ENCODE results near the gene GPR150. TPM values are rescaled to one million over a fixed set of nuclear protein-coding genes. Genes with fewer than 3 reads are reported as not detected.

GPR150 gene
- total and polyA plus RNA-seq, 2 of the 4 experiments (the other 2 are of a cell fraction), result under 0.01 to 0.10 TPM

DNA sequence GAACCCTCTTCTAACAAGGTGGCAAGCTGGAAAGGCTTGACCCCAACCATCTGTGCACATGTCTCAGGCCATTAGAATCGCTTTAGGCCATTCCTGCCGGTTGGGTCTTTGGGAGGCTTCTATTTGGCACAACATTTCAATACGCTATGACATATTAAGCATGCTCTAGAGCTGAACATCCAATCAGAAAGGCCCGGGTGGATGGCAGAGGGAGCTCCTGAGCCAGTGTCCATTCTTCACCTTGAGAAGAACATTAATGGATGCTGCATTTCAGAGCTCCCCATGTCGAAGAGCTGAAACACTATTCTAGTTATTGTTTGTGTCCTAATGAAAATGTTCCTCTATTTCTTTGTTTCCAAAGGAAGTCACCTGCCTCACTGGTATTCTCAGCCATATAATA is 50.1 kb downstream of the GPR150 start (continued):
- TF ChIP-seq SMC3 (IDR thresholded peaks at IDR 0.05; ENCODE audit: low read depth, low read length) (no peak), NFE2L2 (IDR thresholded peaks at IDR 0.05; ENCODE audit: low read depth, low read length) (no peak), MXI1 (IDR thresholded peaks at IDR 0.05; ENCODE audit: borderline replicate concordance, low read depth, low read length) (no peak), RAD21 (IDR thresholded peaks at IDR 0.05; ENCODE audit: low read length) (no peak)

DNA sequence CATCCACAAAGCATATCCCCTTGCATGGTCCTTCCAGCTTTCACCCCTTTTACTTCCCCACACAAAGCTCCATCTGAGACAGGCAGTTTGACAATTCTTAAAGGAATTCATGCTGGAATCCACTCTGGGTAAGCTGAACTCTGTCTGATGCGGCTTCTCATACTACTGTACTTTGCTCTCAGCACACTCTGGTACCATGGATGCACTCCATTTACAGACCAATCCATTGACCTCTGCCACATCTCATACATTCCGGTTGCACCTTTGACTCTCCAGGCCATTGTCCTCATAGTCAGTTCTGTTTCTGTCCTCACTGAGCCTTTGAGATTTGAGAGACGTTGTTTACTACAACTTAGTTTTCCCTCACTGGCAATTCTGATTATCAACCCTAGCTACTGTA is 50.7 kb downstream of the GPR150 start:
- Histone ChIP-seq H4K5ac (ENCODE audit: low read depth, low read length) (peak overlapping the region; percentile 65; the same call in 1 of the 2 replicates), H2BK5ac (ENCODE audit: low read depth, low read length, poor library complexity, severe bottlenecking) (peak overlapping the region; percentile 66), H3K4me1 (ENCODE audit: control insufficient read depth, insufficient read depth, low read length) (peaks cover 14% of the 10 kb centered on the region), H3K4me3 (ENCODE audit: insufficient read depth, low read depth, low read length) (no peak overlapping the region), H3K9me1 (ENCODE audit: insufficient read depth, low read length) (peaks cover 4% of the 10 kb centered on the region), H3K9ac (ENCODE audit: low read depth, low read length) (no peak overlapping the region; the same call in 1 of the 2 replicates), H2BK120ac (ENCODE audit: low read depth, low read length) (peak overlapping the region; percentile 49; the same call in 1 of the 2 replicates), H2AFZ (replicated peaks; ENCODE audit: low read length, poor library complexity) (no peak overlapping the region), H2BK15ac (ENCODE audit: low read depth, low read length) (peak overlapping the region; percentile 35; the same call in 1 of the 3 replicates), H4K20me1 (ENCODE audit: insufficient read depth, low read length) (no peaks in the 10 kb centered on the region), H3K27ac (ENCODE audit: insufficient read depth, low read length) (no peak overlapping the region), H3K18ac (ENCODE audit: low read depth, low read length) (peak overlapping the region; percentile 58; the same call in 1 of the 2 replicates), H2AK9ac (replicated peaks; ENCODE audit: low read depth, low read length, poor library complexity) (no peak overlapping the region), H3K14ac (replicated peaks; ENCODE audit: low read depth, low read length) (peak overlapping the region; percentile 63; the same call in 1 of the 2 replicates), H3K23ac (ENCODE audit: low read depth, low read length) (no peak overlapping the region), H2AK5ac (ENCODE audit: low read depth, low read length) (peak overlapping the region; percentile 16; the same call in 1 of the 2 replicates), H4K91ac (ENCODE audit: insufficient read depth, low read depth, low read length) (no peak overlapping the region), H3K79me1 (ENCODE audit: low read depth in 1 of 2, low read length in 2 of 2) (0 out of 4 replicates have a peak, but pooled peaks cover 0 to 4% of the 10 kb centered on the region in 2 experiments), H3K9me3 (ENCODE audit: control insufficient read depth, insufficient read depth, low read length) (no peaks in the 10 kb centered on the region), H3K56ac (ENCODE audit: extremely low read depth, insufficient read depth, low read length) (no peak overlapping the region), H3K27me3 (ENCODE audit: control insufficient read depth, insufficient read depth, low read length) (no peaks in the 10 kb centered on the region), H4K8ac (ENCODE audit: low read depth in 2 of 2, low read length in 2 of 2) (no peak overlapping the region; a peak in 1 of 4 replicates), H3K36me3 (ENCODE audit: control insufficient read depth, insufficient read depth, low read length) (no peaks in the 10 kb centered on the region), H3K4ac (ENCODE audit: low read depth, low read length) (peak overlapping the region; percentile 26), H2BK20ac (ENCODE audit: low read depth, low read length) (0 out of 2 replicates have a peak overlapping the region, but pooled peaks have one; percentile 24), H3K4me2 (ENCODE audit: low read depth, low read length) (no peak overlapping the region)
- intact Hi-C loops (cut with micrococcal nuclease), result no loop called here
- DNase-seq, result peak; percentile 26
- TF ChIP-seq, protein P1, sequence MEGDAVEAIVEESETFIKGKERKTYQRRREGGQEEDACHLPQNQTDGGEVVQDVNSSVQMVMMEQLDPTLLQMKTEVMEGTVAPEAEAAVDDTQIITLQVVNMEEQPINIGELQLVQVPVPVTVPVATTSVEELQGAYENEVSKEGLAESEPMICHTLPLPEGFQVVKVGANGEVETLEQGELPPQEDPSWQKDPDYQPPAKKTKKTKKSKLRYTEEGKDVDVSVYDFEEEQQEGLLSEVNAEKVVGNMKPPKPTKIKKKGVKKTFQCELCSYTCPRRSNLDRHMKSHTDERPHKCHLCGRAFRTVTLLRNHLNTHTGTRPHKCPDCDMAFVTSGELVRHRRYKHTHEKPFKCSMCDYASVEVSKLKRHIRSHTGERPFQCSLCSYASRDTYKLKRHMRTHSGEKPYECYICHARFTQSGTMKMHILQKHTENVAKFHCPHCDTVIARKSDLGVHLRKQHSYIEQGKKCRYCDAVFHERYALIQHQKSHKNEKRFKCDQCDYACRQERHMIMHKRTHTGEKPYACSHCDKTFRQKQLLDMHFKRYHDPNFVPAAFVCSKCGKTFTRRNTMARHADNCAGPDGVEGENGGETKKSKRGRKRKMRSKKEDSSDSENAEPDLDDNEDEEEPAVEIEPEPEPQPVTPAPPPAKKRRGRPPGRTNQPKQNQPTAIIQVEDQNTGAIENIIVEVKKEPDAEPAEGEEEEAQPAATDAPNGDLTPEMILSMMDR (conservative IDR thresholded peaks at IDR 0.05; ENCODE audit: low read depth, low read length), result no peak
- TF ChIP-seq MAZ (IDR thresholded peaks at IDR 0.05; ENCODE audit: borderline replicate concordance, low read depth, low read length) (no peak), RAD21 (IDR thresholded peaks at IDR 0.05; ENCODE audit: low read length) (no peak), NFE2L2 (IDR thresholded peaks at IDR 0.05; ENCODE audit: low read depth, low read length) (no peak), SMC3 (IDR thresholded peaks at IDR 0.05; ENCODE audit: low read depth, low read length) (no peak), RFX5 (IDR thresholded peaks at IDR 0.05; ENCODE audit: low read depth, low read length) (no peak), MAFK (IDR thresholded peaks at IDR 0.05; ENCODE audit: low read depth, low read length) (no peak), CHD1 (IDR thresholded peaks at IDR 0.05; ENCODE audit: low read depth, low read length) (no peak), RCOR1 (IDR thresholded peaks at IDR 0.05; ENCODE audit: insufficient replicate concordance, low read length) (no peak), CEBPB (IDR thresholded peaks at IDR 0.05; ENCODE audit: low read depth, low read length) (no peak)
- TF ChIP-seq, protein P2, sequence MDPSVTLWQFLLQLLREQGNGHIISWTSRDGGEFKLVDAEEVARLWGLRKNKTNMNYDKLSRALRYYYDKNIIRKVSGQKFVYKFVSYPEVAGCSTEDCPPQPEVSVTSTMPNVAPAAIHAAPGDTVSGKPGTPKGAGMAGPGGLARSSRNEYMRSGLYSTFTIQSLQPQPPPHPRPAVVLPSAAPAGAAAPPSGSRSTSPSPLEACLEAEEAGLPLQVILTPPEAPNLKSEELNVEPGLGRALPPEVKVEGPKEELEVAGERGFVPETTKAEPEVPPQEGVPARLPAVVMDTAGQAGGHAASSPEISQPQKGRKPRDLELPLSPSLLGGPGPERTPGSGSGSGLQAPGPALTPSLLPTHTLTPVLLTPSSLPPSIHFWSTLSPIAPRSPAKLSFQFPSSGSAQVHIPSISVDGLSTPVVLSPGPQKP (IDR thresholded peaks at IDR 0.05; ENCODE audit: borderline replicate concordance, low read depth, low read length), result no peak
- in situ Hi-C loops (cut with MboI; ENCODE audit: low sequenced_read_pairs), result no loop called here
- BruUV-seq (replicated peaks), result no TSS peak
- ChIA-PET POLR2A (ENCODE audit: unreplicated experiment) (no interaction called here), CTCF (interaction anchor here (2.1 kb wide), 1 partner anchor 11 kb away, joined by 4 read pairs; no protein-coding TSS in a partner anchor)
- ATAC-seq (ENCODE audit: low read depth), result peak; percentile 43
- dilution Hi-C loops (cut with HindIII; ENCODE audit: low sequenced_read_pairs, unreplicated experiment), result no loop called here
- WGBS, 2 experiments (ENCODE audit: extremely low coverage in 2 of 2, insufficient read length in 1 of 2), result 100% methylated on average over 3 of the region's 3 CpGs; no CpG with 5 or more reads in 1 of the 2 experiments

Data from IMR-90 (cell line).